ENCODE measurements around the gene TDP1.

TDP1 gene

DNA sequence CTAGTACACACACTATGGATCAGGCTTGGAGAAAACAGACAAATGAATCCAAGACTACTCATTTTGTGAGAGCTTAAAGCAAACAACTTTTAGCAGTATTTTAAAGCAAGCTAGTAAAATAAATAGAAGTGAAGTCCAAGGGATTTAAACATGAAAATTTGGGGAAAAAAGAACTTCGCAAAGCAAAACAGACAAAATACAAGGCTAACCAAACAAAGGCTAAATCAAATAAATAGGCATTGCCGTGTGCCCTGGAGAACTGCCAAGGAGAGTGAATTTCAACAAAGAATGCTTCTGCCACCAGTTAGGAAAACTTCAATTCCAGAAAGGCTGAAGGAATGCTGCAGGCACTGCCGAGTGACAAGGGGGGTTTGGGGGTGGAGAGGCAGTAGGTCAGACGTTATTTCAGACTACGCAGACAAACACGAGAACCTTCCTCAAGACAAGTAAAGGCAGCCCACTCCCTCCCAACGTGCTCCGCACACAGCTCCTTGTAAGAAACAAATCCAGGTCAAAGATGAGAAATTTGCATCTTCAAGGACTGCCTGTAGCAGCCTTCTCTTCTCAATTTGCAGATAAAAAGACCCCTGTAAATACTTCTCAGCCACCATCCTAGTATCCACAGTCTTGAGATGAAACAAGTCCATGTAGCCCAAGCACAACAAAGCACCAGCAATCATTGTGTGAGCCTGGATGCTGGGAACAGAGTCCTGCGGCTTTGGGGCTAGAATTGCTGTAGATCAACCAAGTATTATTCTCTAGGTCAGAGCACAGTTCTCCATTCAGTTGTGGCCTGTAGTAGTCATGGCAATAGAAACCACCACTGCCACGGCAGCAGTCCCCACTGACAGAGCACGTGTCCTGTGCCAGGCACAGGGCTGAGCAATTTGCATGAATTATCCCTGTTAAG lies 44.5 kb upstream of the TDP1 start:
- peak; percentile 87 for DNase-seq (ENCODE audit: low read depth)
- H3K4me3 ChIP-seq (ENCODE audit: low read length) = no peak overlapping the region
- TF ChIP-seq CTCF (conservative IDR thresholded peaks at IDR 0.05; ENCODE audit: low read length) = no peak

- no peak for DNase-seq (ENCODE audit: low read depth)
- no peak overlapping the region for H3K4me3 ChIP-seq (ENCODE audit: low read length)
- no peak for TF ChIP-seq CTCF (conservative IDR thresholded peaks at IDR 0.05; ENCODE audit: low read length)
These were observed 43.5 kb upstream of the TDP1 start for GRCh38 chr14:89912221-89912620.

DNA sequence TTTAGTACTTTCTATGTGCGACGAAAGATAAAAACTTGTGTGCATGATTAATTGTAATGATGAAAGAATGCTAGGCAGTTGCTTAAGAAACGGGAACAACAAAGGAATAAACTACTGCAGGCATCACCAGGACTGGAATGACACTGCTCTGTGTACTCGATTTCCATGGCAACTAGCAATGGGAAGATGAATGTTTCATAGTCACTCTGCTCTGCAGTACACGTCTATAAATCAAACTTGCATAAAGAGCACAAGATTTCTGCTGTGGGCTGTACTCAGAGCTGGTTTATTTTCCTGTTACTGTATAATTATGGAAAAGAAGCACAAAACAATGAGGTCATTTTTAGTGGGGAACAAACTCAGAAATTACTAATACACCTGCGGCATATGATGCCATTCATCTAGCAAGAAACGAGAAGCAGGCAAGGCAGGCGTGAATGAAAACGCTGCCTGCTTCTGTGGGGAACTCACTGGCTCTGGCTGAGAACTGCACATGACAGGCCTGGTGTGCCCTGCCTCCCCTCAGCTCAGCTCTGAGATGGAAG lies 43.0 kb upstream of the TDP1 start:
- peak; percentile 99 for DNase-seq (ENCODE audit: low read depth)

GRCh38 chr14:89915114-89915878 lies 40.4 kb upstream of the TDP1 start:
- no peak overlapping the region for H3K4me3 ChIP-seq (ENCODE audit: low read length)
- peak; percentile 98 for TF ChIP-seq CTCF (conservative IDR thresholded peaks at IDR 0.05; ENCODE audit: low read length)
- DNase-seq (ENCODE audit: low read depth) = peak; percentile 71

More for the DNA sequence above, 43.0 kb upstream of the TDP1 start:
- no peak for TF ChIP-seq CTCF (conservative IDR thresholded peaks at IDR 0.05; ENCODE audit: low read length)
- peak overlapping the region; percentile 11; the same call in 1 of the 2 replicates for H3K4me3 ChIP-seq (ENCODE audit: low read length)

DNA sequence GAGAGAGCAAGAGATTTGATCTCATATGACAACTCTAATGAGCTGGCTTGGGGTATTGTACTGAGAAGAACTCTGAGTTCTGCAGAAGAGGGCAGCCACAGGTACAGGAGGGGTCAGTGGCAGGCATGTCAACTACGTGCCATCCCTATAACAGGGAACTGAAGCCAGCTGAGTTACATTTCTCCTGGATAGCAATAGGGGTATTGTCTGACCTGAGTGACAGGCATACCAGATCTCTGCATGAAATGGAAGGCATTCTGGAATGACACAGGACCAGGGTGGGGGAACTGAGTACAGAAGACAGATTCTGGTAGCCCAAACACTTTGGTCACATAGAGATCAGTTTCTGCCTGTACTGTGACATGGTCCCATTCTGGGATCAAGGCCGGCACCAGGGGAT lies 37.0 kb upstream of the TDP1 start:
- no peak for TF ChIP-seq CTCF (conservative IDR thresholded peaks at IDR 0.05; ENCODE audit: low read length)
- H3K4me3 ChIP-seq (ENCODE audit: low read length) = no peak overlapping the region
- DNase-seq (ENCODE audit: low read depth) = no peak

DNA sequence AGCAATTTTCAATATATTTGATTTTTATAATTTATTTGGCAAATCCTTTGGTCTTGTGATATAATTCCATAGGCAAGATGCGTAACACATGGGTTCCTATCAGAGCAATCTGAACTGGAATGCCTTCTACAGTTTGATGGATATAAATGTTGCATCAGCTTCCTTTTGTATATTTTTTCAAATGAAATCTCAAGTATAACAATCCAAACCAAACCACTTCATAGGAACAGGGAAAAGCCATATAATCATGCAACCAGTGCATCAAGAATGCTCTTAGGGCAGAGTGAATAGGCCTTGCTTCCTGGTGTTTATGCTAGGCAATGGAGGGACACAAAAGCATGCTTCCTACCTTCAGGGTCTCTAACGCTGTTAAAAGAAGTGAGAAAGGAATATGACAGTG lies 35.7 kb upstream of the TDP1 start:
- DNase-seq (ENCODE audit: low read depth) = no peak
- TF ChIP-seq CTCF (conservative IDR thresholded peaks at IDR 0.05; ENCODE audit: low read length) = no peak
- H3K4me3 ChIP-seq (ENCODE audit: low read length) = no peak overlapping the region

Measured in AG10803 (cell line).